HG02798 (cell line): ENCODE results near the gene C19orf44.
"Not testable (repeated sequence)": the region's sequence is repeated elsewhere in the genome, so short reads cannot be mapped to it uniquely, and the experiment has no call there.

Source experiments
- ATAC-seq: cut with Tn5 transposase; IDR thresholded peaks from one replicate; pipeline ENCODE4 v1.9.1; 2021; ENCODE audit warnings: mild to moderate bottlenecking; ENCODE audit not compliant: unreplicated experiment, poor library complexity

The C19orf44 gene

GRCh38 chr19:16495982-16496612 lies at the start of gene C19orf44, which contains the start of gene CALR3:
Gene C19orf44 (plus strand): TSS chr19:16496394. CDS start chr19:16500793, 4,399 bp downstream.
Gene CALR3 (minus strand): TSS chr19:16496167. CDS start chr19:16496129, 38 bp downstream.
- ATAC-seq = peak; percentile 99

GRCh38 chr19:16446724-16447368 lies 49.3 kb upstream of the C19orf44 start:
- peak; percentile 39 for ATAC-seq

DNA sequence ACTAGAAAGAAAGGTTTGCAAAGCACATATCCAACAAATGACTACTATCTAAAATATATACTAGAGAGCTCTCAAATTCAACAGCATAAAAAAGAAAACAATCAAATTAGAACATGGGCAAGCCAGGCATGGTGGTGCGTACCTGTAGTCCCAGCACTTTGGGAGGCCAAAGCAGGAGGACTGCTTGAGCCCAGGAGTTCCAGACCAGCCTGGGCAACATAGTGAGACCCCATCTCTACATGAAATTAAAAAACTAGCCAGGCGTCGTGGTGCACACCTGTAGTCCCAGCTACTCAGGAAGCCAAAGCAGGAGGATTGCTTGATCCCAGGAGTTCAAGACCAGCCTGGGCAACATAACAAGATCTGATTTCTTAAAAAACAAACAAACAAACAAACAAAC lies 47.3 kb upstream of the C19orf44 start:
- ATAC-seq = not testable (repeated sequence)

GRCh38 chr19:16449330-16449961 lies 46.7 kb upstream of the C19orf44 start:
- peak; percentile 44 for ATAC-seq

- ATAC-seq = no peak
Measured at GRCh38 chr19:16452325-16452724, 43.9 kb upstream of the C19orf44 start.

GRCh38 chr19:16454351-16454918 lies 41.8 kb upstream of the C19orf44 start:
- no peak for ATAC-seq

GRCh38 chr19:16455489-16455888 lies 40.7 kb upstream of the C19orf44 start:
- no peak for ATAC-seq

DNA sequence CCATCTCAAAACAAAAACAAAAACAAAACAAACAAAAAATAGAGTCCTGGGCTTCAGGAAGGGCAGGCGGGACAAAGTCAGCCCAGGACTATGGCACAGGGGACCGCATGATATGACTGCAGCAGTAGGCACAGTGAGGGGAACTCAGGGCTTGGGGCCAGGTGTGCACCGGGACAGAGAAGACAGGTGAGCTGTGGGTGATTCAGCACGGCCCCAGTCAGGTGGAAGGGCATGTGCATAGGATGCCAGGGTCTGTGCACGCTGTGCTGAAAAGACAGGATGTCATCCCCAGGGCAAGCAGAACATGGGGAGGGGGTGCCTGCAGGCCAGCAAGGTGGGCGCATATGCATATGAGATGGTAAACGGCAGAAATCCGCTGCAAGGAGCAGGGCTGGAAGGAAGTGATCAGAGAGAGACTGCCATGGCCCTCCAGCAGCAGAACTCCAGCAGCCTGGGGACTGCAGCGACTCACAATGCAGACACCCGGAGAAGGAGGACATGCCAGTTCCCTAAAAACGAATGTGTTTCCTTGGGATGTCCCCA lies 39.5 kb upstream of the C19orf44 start:
- ATAC-seq = no peak

DNA sequence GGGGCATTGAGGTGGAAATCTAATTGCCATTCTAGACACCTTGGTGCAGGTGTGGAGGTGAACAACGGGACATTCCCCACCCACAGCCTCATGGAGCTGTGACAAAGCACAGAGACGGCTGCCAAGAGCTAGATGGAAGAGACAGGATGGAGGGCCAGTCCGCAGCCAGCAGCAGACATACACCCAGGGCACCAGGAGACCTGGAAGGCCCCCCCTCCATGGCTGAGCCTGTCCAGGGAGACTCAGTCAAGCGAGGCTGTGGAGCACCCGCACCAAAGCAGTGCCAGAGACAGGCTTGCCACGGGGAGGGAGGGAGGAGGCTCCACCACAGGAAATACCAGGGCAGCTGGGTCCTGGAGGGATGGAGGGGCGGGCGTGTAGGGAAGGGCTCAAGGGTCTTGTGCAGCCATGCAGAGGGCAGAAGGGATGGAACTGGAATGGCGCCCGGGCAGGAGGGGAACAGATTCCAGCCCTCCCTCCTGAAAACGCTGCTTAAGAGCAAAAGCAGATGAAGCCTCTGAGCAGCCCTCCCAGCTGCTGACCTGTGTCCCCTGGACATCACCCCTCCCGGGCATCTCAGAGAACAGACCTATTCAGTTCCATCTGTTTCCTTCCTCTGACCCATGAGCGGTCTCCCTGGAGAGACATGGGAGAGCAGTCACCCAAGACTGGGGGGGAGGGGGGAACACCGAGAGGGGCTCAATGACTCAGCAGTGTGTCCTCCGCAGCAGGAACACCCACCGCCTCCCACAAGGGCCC lies 38.8 kb upstream of the C19orf44 start:
- ATAC-seq = no peak

DNA sequence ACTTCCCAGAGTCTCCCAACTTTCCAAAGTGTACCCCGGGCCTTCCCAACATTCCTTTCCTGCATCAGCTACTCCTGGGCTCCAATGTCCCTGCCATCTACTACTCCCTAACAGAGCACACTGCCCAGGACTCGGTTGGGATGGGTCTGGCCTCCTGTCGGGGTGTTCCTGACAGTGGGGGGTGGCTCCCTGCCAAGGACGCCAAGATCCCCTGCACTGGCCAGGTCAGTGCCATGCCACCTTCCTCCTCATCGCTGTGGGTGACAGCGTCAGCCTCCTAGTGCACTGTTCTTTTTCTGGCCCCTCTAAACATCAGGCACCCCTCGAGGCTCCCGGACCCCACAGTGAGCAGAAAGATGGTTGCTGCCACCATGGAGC lies 38.3 kb upstream of the C19orf44 start:
- no peak for ATAC-seq

DNA sequence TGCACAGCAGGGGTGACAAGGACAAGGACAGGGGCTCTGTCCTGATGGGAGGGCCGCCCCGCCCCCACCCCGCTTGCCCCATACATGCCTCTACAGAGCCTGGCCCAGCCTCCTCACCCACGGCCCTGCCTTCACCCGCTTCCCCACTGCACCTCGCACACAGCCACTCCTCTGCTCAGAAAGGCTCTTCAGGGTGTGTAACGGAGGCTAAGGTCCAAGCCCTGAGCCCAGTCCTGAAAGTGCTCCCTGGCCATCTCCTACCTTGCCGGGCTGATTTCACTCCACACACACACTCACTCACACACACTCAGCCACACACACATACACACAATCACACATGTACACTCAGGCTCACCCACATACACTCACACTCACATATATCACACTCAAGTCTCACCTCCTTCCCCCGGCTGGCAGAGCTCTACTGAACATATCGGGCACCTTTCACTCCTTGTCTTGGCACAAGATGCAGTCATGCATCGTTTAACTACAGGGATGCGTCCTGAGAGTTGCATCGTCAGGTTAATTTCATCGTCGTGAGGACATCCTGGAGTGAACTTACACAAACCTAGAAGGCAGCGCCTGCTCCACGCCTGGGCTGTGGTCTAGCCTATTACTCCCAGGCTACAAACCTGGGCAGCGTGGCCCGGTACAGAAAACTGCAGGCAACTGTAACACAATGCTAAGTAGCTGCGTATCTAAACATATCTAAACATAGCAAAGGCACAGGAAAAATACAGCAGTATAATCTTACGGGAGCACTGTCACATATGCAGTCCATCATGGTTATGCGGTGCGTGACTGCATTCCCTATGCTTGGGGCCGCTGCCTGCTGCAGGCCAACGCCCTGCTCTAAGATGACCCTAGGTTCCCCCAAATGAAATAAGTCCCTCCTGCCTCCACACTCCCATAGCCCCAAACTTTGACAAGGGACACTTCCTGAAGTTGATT lies 37.5 kb upstream of the C19orf44 start:
- ATAC-seq = no peak

DNA sequence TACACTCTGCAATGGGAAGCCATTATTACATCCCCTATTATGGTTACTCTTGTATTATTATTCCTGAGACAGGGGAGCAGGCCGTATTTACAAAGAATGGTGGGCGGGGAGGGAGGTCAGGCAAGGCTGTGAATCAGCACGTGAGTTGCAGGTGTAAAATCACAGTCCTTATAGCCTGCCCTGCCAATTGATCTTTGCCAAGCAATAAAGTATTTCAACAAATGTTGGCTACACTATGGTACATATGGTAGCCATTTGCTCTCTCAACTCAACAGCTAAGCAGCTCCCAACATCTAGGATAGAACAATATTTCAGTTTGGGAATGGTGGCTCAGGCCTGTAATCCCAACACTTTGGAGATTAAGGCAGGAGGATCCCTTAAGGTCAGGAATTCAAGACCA lies 36.5 kb upstream of the C19orf44 start:
- no peak for ATAC-seq

GRCh38 chr19:16460454-16460853 lies 35.7 kb upstream of the C19orf44 start:
- ATAC-seq = no peak

DNA sequence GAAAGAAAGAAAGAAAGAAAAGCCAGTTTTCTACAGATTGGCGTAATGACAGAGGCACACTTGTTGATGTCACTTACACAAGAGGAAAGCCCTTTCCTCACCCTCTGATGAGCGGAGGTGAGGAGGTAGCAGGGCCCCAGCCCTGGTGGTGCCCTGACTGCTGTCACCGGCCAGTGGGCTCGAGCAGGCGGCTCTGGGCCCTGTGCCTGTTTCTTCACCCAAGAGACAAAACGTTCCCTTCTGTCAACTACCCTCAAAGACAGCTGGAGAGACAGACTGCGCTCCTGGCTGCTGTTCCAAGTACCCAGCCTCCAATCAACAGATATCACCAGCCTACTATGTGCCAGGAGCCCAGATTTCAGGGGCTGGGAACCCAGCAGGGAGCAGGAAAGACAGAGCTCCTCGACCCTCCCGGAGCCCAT lies 34.6 kb upstream of the C19orf44 start:
- ATAC-seq = no peak

DNA sequence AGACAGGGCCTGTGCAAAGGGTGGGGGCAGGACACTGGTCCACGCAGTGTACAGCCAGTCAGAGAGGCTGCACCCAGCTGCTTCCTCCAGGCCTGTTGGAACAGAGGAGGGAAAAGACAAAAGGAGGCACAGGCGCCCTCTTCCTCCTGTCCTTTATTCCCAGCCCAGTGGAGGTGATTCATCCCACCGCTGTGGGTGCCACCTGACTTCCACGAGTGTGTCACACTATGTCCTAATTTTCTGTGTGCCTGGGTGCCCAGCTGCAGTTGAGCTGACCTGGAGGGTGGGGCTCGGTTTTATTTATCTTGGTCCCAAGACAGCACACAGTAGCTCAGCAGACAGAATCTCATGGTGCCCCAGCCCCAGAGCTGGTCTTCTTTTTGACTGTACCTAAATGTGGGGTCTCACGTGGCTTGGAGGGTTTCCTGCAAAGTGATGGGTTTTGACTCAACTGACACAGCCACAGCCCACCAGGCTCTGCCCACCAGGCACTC lies 33.4 kb upstream of the C19orf44 start:
- no peak for ATAC-seq

DNA sequence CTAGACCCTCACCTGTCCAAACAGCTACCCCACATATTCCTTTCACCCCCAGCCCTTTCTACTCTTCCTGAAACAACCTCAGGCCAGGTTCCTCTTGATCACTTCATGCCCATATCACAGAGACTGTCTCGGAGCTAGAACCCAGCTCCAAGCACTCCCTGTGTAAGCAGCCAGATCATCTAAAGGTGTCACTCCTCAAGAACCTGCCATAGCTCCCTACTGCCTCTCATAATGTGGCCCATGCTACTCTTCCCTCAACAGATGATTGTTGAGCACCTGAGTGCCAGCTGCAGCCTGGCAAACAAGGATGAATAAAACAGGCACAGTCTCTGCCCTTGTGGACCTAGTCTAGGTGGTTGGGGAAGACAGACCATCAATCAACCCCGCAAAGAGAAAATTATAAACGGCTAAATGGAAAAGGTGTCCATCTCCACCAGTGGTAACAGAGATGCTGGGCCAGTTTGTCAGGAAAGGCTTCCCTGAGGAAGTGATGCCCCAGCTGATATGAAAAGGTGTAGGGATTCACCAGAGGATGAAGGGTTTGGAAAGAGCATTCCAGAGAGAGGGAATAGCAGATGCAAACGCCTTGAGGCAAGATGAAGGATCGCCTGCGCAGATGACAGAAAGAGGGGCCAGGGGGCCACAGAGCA lies 32.7 kb upstream of the C19orf44 start:
- no peak for ATAC-seq

GRCh38 chr19:16463991-16464575 lies 32.1 kb upstream of the C19orf44 start:
- ATAC-seq = no peak

DNA sequence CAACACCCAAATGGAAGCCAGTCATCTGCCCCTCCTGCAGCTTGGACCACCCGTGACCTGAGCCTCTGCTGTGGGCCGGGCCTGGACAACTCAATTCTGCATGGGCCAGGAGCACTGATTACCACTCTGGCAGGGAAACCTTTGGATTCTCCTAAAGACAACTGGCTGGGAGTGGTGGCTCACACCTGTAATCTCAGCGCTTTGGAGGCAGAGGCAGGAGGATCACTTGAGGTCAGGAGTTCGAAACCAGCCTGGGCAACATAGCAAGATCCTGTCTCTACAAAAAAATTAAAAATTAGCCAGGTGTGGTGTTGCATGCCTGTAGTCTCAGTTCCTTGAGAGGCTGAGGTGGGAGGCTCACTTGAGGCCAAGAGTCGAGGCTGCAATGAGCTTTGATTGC lies 31.0 kb upstream of the C19orf44 start:
- ATAC-seq = no peak
